HG03139 (cell line): ENCODE measurements around the gene PNKP.

Experiments
- ATAC-seq: cut with Tn5 transposase; IDR thresholded peaks from one replicate; pipeline ENCODE4 v1.9.1; 2021; ENCODE audit not compliant: unreplicated experiment

Gene PNKP

GRCh38 chr19:49860336-49861102 is 6.9 kb downstream of the PNKP start:
- ATAC-seq = no peak

GRCh38 chr19:49859682-49860335 is 7.6 kb downstream of the PNKP start:
- no peak for ATAC-seq

GRCh38 chr19:49858088-49858985 is 9.0 kb downstream of the PNKP start:
- no peak for ATAC-seq

GRCh38 chr19:49857838-49858087 is 9.6 kb downstream of the PNKP start:
- no peak for ATAC-seq

GRCh38 chr19:49857061-49857837 is 10.1 kb downstream of the PNKP start:
- no peak for ATAC-seq

GRCh38 chr19:49856574-49857021 is 10.8 kb downstream of the PNKP start:
- ATAC-seq = no peak

GRCh38 chr19:49855676-49856573 is 11.5 kb downstream of the PNKP start:
- no peak for ATAC-seq

GRCh38 chr19:49855277-49855675 is 12.1 kb downstream of the PNKP start:
- ATAC-seq = no peak

- no peak for ATAC-seq
Observed at GRCh38 chr19:49854378-49855263, 12.8 kb downstream of the PNKP start.

- no peak for ATAC-seq
Observed at GRCh38 chr19:49853852-49854377, 13.5 kb downstream of the PNKP start.

- no peak for ATAC-seq
Observed at GRCh38 chr19:49852631-49853126, 14.7 kb downstream of the PNKP start.

GRCh38 chr19:49851456-49852259 is 15.7 kb downstream of the PNKP start:
- ATAC-seq = no peak

GRCh38 chr19:49850487-49851342 is 16.7 kb downstream of the PNKP start, which contains the start of gene PTOV1:
TSS of gene PTOV1 (plus strand) at chr19:49851159.
- peak; percentile 48 for ATAC-seq

- ATAC-seq = no peak
Observed at GRCh38 chr19:49850221-49850486, 17.2 kb downstream of the PNKP start.

GRCh38 chr19:49849433-49850220 is 17.7 kb downstream of the PNKP start:
- ATAC-seq = no peak

- ATAC-seq = no peak
Observed at GRCh38 chr19:49848938-49849337, 18.4 kb downstream of the PNKP start.
